Osteoblast (primary cell): ENCODE data around the gene ABCC11. TPM values are rescaled to one million over a fixed set of nuclear protein-coding genes. Genes with fewer than 3 reads are reported as not detected.
A peak's percentile ranks its signal among the peaks of the same experiment; 100 is the strongest.

Source experiments
- DNase-seq: peaks from one replicate; pipeline ENCODE4 v3.0.0; 2011; ENCODE audit warnings: low spot score, mixed read lengths; ENCODE audit not compliant: insufficient read length; ENCODE audit errors: missing footprints
- H2AFZ ChIP-seq: 2 replicates; pipeline ENCODE4 v1.6.0; 2011; ENCODE audit warnings: mild to moderate bottlenecking, low read length
- H3K27ac ChIP-seq: 2 replicates; pipeline ENCODE4 v1.5.1; 2011; ENCODE audit warnings: mild to moderate bottlenecking, low read depth, low read length, moderate library complexity
- H3K27me3 ChIP-seq: 2 replicates; pipeline ENCODE4 v1.6.0; 2012; ENCODE audit warnings: mild to moderate bottlenecking, control low read depth, inconsistent platforms, low read length, moderate library complexity; ENCODE audit not compliant: insufficient read depth
- H3K36me3 ChIP-seq: 2 replicates; pipeline ENCODE4 v1.5.1; 2011; ENCODE audit warnings: mild to moderate bottlenecking, low read length, control low read depth, moderate library complexity; ENCODE audit not compliant: insufficient read depth
- H3K4me1 ChIP-seq: 2 replicates; pipeline ENCODE4 v1.5.1; 2011; ENCODE audit warnings: mild to moderate bottlenecking, low read length, control low read depth, moderate library complexity; ENCODE audit not compliant: insufficient read depth
- H3K4me2 ChIP-seq: 2 replicates; pipeline ENCODE4 v1.6.0; 2011; ENCODE audit warnings: mild to moderate bottlenecking, low read length; ENCODE audit not compliant: insufficient read depth
- H3K4me3 ChIP-seq: fragments of 200-600 bp; sonication (generic); 3 replicates; pipeline ENCODE4 v1.5.1; 2012; ENCODE audit warnings: mild to moderate bottlenecking, low read length, inconsistent platforms; ENCODE audit not compliant: insufficient read depth
- H3K79me2 ChIP-seq: 2 replicates; pipeline ENCODE4 v1.6.0; 2012; ENCODE audit warnings: mild to moderate bottlenecking, low read length, control low read depth, inconsistent platforms; ENCODE audit not compliant: insufficient read depth
- H3K9me3 ChIP-seq: 2 replicates; pipeline ENCODE4 v1.5.1; 2011; ENCODE audit warnings: low read depth, low read length, control low read depth
- H4K20me1 ChIP-seq: 2 replicates; pipeline ENCODE4 v1.6.0; 2012; ENCODE audit warnings: mild to moderate bottlenecking, low read length, control low read depth; ENCODE audit not compliant: insufficient read depth
- CTCF ChIP-seq: IDR thresholded peaks from 2 replicates; pipeline ENCODE4 v1.5.1; 2011; ENCODE audit warnings: mild to moderate bottlenecking, low read depth, low read length, moderate library complexity; ENCODE audit errors: extremely low read depth
- total RNA-seq: library from RNA; depleted of rRNA; stranded (reverse); fragments of >200 nt; gene quantifications from 2 replicates; pipeline ENCODE4 v1.2.3, GENCODE V29; 2012

Gene ABCC11
- total RNA-seq, 1 donor: under 0.01 TPM

GRCh38 chr16:48155926-48156789 is 91.2 kb downstream of the ABCC11 start, which contains the start of gene ABCC12:
TSS of gene ABCC12 (minus strand) at chr16:48155993. CDS start at chr16:48146424, 9,569 bp downstream.
- H3K79me2 ChIP-seq: no peaks in the 10 kb centered on the region
- no peaks in the 10 kb centered on the region for H3K9me3 ChIP-seq
- no peaks in the 10 kb centered on the region for H3K27me3 ChIP-seq
- peak within 1 kb of the TSS; percentile 29 for H3K4me2 ChIP-seq
- peaks cover 7% of the 10 kb centered on the region for H3K4me1 ChIP-seq
- H3K4me3 ChIP-seq: peak within 1 kb of the TSS; percentile 21
- H4K20me1 ChIP-seq: no peaks in the 10 kb centered on the region
- no peak within 1 kb of the TSS for H3K27ac ChIP-seq
- peak within 1 kb of the TSS; percentile 16 for H2AFZ ChIP-seq
- TF ChIP-seq CTCF: no peak
- H3K36me3 ChIP-seq: no peaks in the 10 kb centered on the region
- no peak for DNase-seq

GRCh38 chr16:48153774-48154173 is 93.6 kb downstream of the ABCC11 start:
- H2AFZ ChIP-seq: no peak overlapping the region
- H3K4me2 ChIP-seq: no peak overlapping the region
- H3K27me3 ChIP-seq: no peaks in the 10 kb centered on the region
- H3K9me3 ChIP-seq: no peaks in the 10 kb centered on the region
- no peaks in the 10 kb centered on the region for H3K79me2 ChIP-seq
- no peaks in the 10 kb centered on the region for H3K36me3 ChIP-seq
- H3K4me1 ChIP-seq: peaks cover 7% of the 10 kb centered on the region
- H3K27ac ChIP-seq: no peak overlapping the region
- no peaks in the 10 kb centered on the region for H4K20me1 ChIP-seq
- no peak overlapping the region for H3K4me3 ChIP-seq
- TF ChIP-seq CTCF: no peak
- no peak for DNase-seq

- Histone ChIP-seq H3K27me3 (no peaks in the 10 kb centered on the region), H3K4me3 (no peak overlapping the region), H4K20me1 (no peaks in the 10 kb centered on the region), H3K4me1 (no peaks in the 10 kb centered on the region), H2AFZ (no peak overlapping the region), H3K36me3 (no peaks in the 10 kb centered on the region), H3K27ac (no peak overlapping the region), H3K9me3 (no peaks in the 10 kb centered on the region), H3K4me2 (no peak overlapping the region), H3K79me2 (no peaks in the 10 kb centered on the region)
- DNase-seq: no peak
- TF ChIP-seq CTCF: no peak
These were observed 95.1 kb downstream of the ABCC11 start for GRCh38 chr16:48152226-48152625.

- Histone ChIP-seq H3K27me3 (no peaks in the 10 kb centered on the region), H3K27ac (no peak overlapping the region), H3K36me3 (no peaks in the 10 kb centered on the region), H3K4me3 (no peak overlapping the region), H3K4me1 (no peaks in the 10 kb centered on the region), H3K4me2 (no peak overlapping the region), H2AFZ (no peak overlapping the region), H4K20me1 (no peaks in the 10 kb centered on the region), H3K9me3 (no peaks in the 10 kb centered on the region), H3K79me2 (no peaks in the 10 kb centered on the region)
- no peak for DNase-seq
- no peak for TF ChIP-seq CTCF
These were observed 96.6 kb downstream of the ABCC11 start for GRCh38 chr16:48150707-48151106.
